Smooth muscle cell (in vitro differentiated cells): Measurements from ENCODE around the gene SLC18A3. TPM values are rescaled to one million over a fixed set of nuclear protein-coding genes. Genes with fewer than 3 reads are reported as not detected.

Experiments used
- DNase-seq: peaks from one replicate; lab custom pipeline; 2025; ENCODE audit not compliant: unreplicated experiment; lab: John Stamatoyannopoulos, UW
- H2AFZ ChIP-seq: fragments of 200-600 bp; sonication (generic); 2 replicates; pipeline ENCODE4 v1.6.0; 2016; ENCODE audit warnings: antibody characterized with exemption, low read depth, mild to moderate bottlenecking
- H3F3A ChIP-seq: fragments of 200-600 bp; sonication (generic); 2 replicates; pipeline ENCODE4 v1.6.0; 2017; ENCODE audit warnings: antibody characterized with exemption, low read depth
- H3K27ac ChIP-seq: fragments of 200-600 bp; sonication (generic); 2 replicates; pipeline ENCODE4 v1.5.1; 2016; ENCODE audit warnings: low read depth, mild to moderate bottlenecking
- H3K27me3 ChIP-seq: fragments of 200-600 bp; sonication (generic); 2 replicates; pipeline ENCODE4 v1.6.1; 2016; ENCODE audit warnings: low read depth, mild to moderate bottlenecking
- H3K36me3 ChIP-seq: fragments of 200-600 bp; sonication (generic); 2 replicates; pipeline ENCODE4 v1.5.1; 2016; ENCODE audit warnings: low read depth
- H3K4me1 ChIP-seq: fragments of 200-600 bp; sonication (generic); 2 replicates; pipeline ENCODE4 v1.5.1; 2016; ENCODE audit warnings: low read depth
- H3K4me2 ChIP-seq: fragments of 200-600 bp; sonication (generic); 2 replicates; pipeline ENCODE4 v1.6.0; 2016; ENCODE audit warnings: mild to moderate bottlenecking
- H3K4me3 ChIP-seq: fragments of 200-600 bp; sonication (generic); 2 replicates; pipeline ENCODE4 v1.5.1; 2016; ENCODE audit warnings: mild to moderate bottlenecking
- H3K79me2 ChIP-seq: fragments of 200-600 bp; sonication (generic); 2 replicates; pipeline ENCODE4 v1.6.0; 2016; ENCODE audit warnings: low read depth, mild to moderate bottlenecking
- H3K9ac ChIP-seq: fragments of 200-600 bp; sonication (generic); 2 replicates; pipeline ENCODE4 v1.6.0; 2016; ENCODE audit warnings: low read depth
- H3K9me3 ChIP-seq: fragments of 200-600 bp; sonication (generic); replicated peaks from 2 replicates; pipeline ENCODE4 v1.5.1; 2016; ENCODE audit warnings: low read depth
- H4K20me1 ChIP-seq: fragments of 200-600 bp; sonication (generic); 2 replicates; pipeline ENCODE4 v1.6.0; 2016; ENCODE audit warnings: low read depth
- WGBS: methylation state at CpG from one replicate; pipeline ENCODE4 v1.1.7; 2016; ENCODE audit warnings: low lambda C conversion rate; 5-methylcytosine and 5-hydroxymethylcytosine counted together
- polyA plus RNA-seq: library from polyadenylated mRNA; unstranded; fragments of >200 nt; fragmentation: Nextera tagmentation; extraction: Ambion mirVana; gene quantifications from 2 replicates; pipeline ENCODE4 v1.2.1, GENCODE V29; 2016
- total RNA-seq: library from RNA; depleted of rRNA; stranded (reverse); fragments of >200 nt; gene quantifications from 2 replicates; pipeline ENCODE4 v1.2.3, GENCODE V29; 2014
- TF ChIP-seq, protein P1 (sequence below): fragments of 200-600 bp; sonication (generic); IDR thresholded peaks from 2 replicates; pipeline ENCODE4 v1.5.1; 2017; ENCODE audit warnings: borderline replicate concordance, mild to moderate bottlenecking, antibody characterized with exemption; ENCODE audit not compliant: insufficient read depth, poor library complexity, severe bottlenecking

Gene SLC18A3
- total and polyA plus RNA-seq, 2 experiments from 2014 or later = not detected

DNA sequence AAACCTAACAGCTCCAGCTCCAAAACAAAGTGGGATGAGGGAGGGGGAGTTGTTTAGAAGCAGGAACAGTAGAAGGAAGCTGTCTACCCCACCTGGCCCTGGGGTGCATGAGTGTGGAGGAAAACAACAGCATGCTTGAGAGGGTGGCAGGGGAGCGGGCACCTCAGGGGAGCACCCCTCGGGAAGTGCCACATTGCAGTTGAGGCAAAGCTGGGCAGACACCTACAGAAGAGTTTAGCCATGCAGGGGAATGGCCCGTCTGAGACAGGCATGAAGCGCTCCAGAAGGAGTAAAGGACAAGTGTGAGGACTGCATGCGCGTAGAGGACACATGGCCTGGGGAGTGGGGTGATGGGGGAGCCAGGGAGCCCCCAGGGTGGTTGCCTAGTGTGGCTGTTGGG is 21.9 kb downstream of the SLC18A3 start:
- TF ChIP-seq, protein P1, sequence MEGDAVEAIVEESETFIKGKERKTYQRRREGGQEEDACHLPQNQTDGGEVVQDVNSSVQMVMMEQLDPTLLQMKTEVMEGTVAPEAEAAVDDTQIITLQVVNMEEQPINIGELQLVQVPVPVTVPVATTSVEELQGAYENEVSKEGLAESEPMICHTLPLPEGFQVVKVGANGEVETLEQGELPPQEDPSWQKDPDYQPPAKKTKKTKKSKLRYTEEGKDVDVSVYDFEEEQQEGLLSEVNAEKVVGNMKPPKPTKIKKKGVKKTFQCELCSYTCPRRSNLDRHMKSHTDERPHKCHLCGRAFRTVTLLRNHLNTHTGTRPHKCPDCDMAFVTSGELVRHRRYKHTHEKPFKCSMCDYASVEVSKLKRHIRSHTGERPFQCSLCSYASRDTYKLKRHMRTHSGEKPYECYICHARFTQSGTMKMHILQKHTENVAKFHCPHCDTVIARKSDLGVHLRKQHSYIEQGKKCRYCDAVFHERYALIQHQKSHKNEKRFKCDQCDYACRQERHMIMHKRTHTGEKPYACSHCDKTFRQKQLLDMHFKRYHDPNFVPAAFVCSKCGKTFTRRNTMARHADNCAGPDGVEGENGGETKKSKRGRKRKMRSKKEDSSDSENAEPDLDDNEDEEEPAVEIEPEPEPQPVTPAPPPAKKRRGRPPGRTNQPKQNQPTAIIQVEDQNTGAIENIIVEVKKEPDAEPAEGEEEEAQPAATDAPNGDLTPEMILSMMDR = no peak
- H3K4me1 ChIP-seq = no peaks in the 10 kb centered on the region
- H3K9me3 ChIP-seq = no peaks in the 10 kb centered on the region
- 96% methylated on average over 6 of the region's 6 CpGs for WGBS
- no peaks in the 10 kb centered on the region for H3K36me3 ChIP-seq
- no peak overlapping the region for H3K9ac ChIP-seq
- no peaks in the 10 kb centered on the region for H4K20me1 ChIP-seq
- H2AFZ ChIP-seq = no peak overlapping the region
- H3K27me3 ChIP-seq = peaks cover 3% of the 10 kb centered on the region
- H3K4me3 ChIP-seq = no peak overlapping the region
- H3F3A ChIP-seq = no peaks in the 10 kb centered on the region
- no peaks in the 10 kb centered on the region for H3K79me2 ChIP-seq
- no peak overlapping the region for H3K4me2 ChIP-seq
- DNase-seq = no peak
- no peak overlapping the region for H3K27ac ChIP-seq

DNA sequence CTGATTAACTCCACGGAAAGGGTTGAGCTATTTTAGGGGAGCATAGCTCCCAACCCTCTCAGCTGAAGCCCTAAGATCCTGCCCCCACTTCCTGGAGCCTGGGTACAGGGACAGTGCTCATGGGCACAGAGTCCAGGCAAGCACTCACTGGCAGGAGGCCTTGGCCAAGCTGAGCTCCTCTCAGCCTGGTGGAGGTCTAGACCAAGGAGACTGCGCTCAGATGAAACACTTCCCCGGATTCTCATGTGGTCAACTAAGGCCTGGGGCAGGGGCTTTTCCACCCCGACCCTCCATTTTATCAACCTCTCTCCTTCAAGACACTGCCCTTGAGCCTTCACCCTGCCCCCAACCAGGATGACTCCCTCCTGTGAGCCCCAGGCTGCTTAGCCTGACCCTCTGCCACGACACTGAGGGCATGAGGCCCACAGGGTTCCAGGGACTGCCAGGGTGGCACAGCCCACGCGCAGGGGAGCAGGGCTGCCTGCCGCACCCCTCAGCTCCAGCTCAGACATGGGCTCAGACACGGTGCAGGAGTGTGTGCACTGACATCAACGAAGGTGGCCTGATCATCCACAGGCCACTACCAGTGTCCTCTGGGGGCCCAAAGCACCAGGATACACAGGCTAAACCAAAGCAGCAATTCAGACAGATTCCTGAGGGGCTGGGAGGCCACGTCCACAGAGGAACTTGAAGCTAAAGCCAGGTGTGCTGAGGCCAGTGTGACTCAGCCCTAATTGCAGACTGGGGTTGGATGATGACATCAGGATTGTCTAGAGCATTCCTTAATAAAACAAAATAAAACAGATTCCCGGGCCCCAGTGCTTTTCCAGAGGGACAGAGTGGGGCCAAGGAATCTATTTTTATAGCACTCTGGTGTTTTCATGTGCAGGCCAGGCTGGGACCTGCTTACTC is 22.6 kb downstream of the SLC18A3 start:
- no peak for DNase-seq
- Histone ChIP-seq H4K20me1 (no peaks in the 10 kb centered on the region), H3K79me2 (no peaks in the 10 kb centered on the region), H3K27ac (no peak overlapping the region), H3K9me3 (no peaks in the 10 kb centered on the region), H3K4me1 (no peaks in the 10 kb centered on the region), H2AFZ (no peak overlapping the region), H3F3A (no peaks in the 10 kb centered on the region), H3K4me2 (no peak overlapping the region), H3K27me3 (peaks cover 9% of the 10 kb centered on the region), H3K36me3 (no peaks in the 10 kb centered on the region), H3K4me3 (no peak overlapping the region), H3K9ac (no peak overlapping the region)
- TF ChIP-seq, protein P1 = no peak
- 67% methylated on average over 11 of the region's 12 CpGs for WGBS

DNA sequence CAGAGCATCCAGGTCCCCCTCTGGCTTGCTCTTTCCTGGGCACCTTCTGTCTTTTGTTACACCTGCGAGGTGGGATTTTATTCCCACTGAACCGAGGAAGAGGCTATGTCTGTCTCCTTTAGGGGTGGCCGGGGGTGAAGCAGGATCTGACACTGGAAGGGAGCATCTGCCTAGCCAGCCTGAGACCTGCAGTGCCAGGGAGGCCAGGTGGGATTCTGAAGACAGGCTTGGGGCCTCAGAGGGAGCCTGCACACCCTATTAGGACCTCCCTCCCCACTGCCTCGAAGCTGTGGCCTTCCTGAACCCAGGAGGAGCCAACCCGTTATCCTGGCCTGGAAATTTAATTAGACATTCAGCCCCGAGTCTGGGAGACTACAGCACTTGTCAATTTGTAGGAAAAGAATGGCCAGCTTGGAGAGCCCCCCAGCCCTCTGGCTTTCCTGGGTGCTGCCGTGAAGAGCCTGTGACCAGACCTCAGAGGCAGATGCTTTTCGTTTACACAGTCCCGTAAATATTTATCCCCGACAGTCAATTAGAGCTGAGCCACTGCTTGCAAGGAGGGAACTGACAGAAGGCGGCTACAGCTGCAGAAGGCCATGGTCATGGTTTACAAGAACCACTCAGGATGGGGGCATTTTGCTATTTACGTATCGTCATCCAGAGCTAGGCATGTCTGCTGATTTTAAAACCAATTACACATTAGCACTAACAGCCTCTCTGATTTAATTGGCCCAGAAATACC is 23.4 kb downstream of the SLC18A3 start:
- no peak for DNase-seq

More for the DNA sequence above, 23.4 kb downstream of the SLC18A3 start:
- Histone ChIP-seq H3K27me3 (peaks cover 16% of the 10 kb centered on the region), H3K4me3 (no peak overlapping the region), H2AFZ (no peak overlapping the region), H3K9me3 (no peaks in the 10 kb centered on the region), H4K20me1 (no peaks in the 10 kb centered on the region), H3K79me2 (no peaks in the 10 kb centered on the region), H3K36me3 (no peaks in the 10 kb centered on the region), H3F3A (no peaks in the 10 kb centered on the region), H3K9ac (no peak overlapping the region), H3K4me1 (no peaks in the 10 kb centered on the region), H3K27ac (no peak overlapping the region), H3K4me2 (no peak overlapping the region)
- WGBS = 52% methylated on average over 13 of the region's 13 CpGs
- TF ChIP-seq, protein P1 = no peak
